ENCODE measurements around the gene NLRC5.

DNA sequence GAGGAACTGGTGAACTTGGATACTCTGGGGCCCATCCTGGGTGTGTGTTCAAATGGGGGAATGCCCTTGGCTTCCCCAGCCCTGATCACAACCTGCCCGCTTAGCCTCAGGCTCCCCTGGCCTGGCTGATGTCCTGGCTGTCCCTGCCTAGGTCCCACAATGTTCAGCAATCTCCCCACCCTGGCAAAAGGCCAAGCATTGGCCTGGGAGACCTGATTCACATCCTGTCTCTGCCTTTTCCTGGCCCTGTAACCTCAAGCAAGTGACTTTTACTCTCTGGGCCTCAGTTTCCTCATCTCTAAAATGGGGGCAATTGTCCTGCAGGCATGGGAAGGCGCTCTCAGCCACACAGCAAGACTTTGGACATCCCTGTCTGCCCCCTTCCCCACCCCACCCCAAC lies 117.4 kb downstream of the NLRC5 start:
- TF ChIP-seq CTCF (IDR thresholded peaks at IDR 0.05) (no peak), POLR2A (IDR thresholded peaks at IDR 0.05) (no peak)
